GM12892 (cell line): ENCODE data around the gene CD207.

ENCODE experiments used
- POLR2A ChIP-seq: IDR thresholded peaks from 2 replicates; pipeline ENCODE4 v1.6.1; 2011; ENCODE audit warnings: low read depth, low read length, control low read depth
- POLR2AphosphoS5 ChIP-seq: IDR thresholded peaks from 2 replicates; pipeline ENCODE4 v1.6.1; 2011; ENCODE audit warnings: low read depth, low read length, control low read depth

DNA sequence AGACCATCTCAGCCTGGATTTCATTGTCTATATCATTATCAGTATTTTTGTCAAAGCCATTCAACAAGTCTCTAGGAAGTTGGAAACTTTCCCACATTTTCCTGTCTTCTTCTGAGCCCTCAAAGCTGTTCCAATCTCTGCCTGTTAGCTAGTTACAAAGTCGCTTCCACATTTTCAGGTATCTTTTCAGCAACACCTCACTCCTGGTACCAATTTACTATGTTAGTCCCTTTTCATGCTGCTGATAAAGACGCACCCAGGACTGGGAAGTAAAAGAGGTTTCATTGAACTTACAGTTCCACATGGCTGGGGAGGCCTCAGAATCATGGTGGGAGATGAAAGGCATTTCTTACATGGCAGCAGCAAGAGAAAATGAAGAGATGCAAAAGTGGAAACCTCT lies 35.9 kb downstream of the CD207 start:
- TF ChIP-seq POLR2A = no peak
- TF ChIP-seq POLR2AphosphoS5 = no peak
